GM23248 (cell line): ENCODE results near the gene DHX38. TPM values are rescaled to one million over a fixed set of nuclear protein-coding genes. Genes with fewer than 3 reads are reported as not detected.

ENCODE experiments used
- DNase-seq: peaks from one replicate; pipeline ENCODE4 v3.0.0-alpha.2; 2015
- H2AFZ ChIP-seq: fragments of 200-600 bp; sonication (generic); 2 replicates; pipeline ENCODE4 v1.6.1; 2016; ENCODE audit warnings: antibody characterized with exemption
- H3F3A ChIP-seq: fragments of 200-600 bp; sonication (generic); 2 replicates; pipeline ENCODE4 v1.6.1; 2016; ENCODE audit warnings: mild to moderate bottlenecking, antibody characterized with exemption, mixed run types; ENCODE audit not compliant: insufficient read depth
- H3K27ac ChIP-seq: fragments of 200-600 bp; sonication (generic); 2 replicates; pipeline ENCODE4 v1.5.1; 2016; ENCODE audit warnings: mild to moderate bottlenecking
- H3K27me3 ChIP-seq: fragments of 200-600 bp; sonication (generic); replicated peaks from 2 replicates; pipeline ENCODE4 v1.6.1; 2016; ENCODE audit warnings: mild to moderate bottlenecking; ENCODE audit not compliant: insufficient read depth
- H3K36me3 ChIP-seq: fragments of 200-600 bp; sonication (generic); 2 replicates; pipeline ENCODE4 v1.6.1; 2016; ENCODE audit warnings: low read depth, mild to moderate bottlenecking
- H3K4me1 ChIP-seq: fragments of 200-600 bp; sonication (generic); 2 replicates; pipeline ENCODE4 v1.6.1; 2016; ENCODE audit warnings: mild to moderate bottlenecking; ENCODE audit not compliant: insufficient read depth
- H3K4me2 ChIP-seq: fragments of 200-600 bp; sonication (generic); one replicate; pipeline ENCODE4 v1.6.1; 2016; ENCODE audit warnings: mild to moderate bottlenecking; ENCODE audit not compliant: unreplicated experiment
- H3K4me3 ChIP-seq: fragments of 200-600 bp; sonication (generic); 2 replicates; pipeline ENCODE4 v1.5.1; 2016; ENCODE audit warnings: mild to moderate bottlenecking
- H3K79me2 ChIP-seq: fragments of 200-600 bp; sonication (generic); 2 replicates; pipeline ENCODE4 v1.6.1; 2016; ENCODE audit warnings: mild to moderate bottlenecking; ENCODE audit not compliant: insufficient read depth
- H3K9ac ChIP-seq: fragments of 200-600 bp; sonication (generic); 2 replicates; pipeline ENCODE4 v1.6.1; 2016; ENCODE audit warnings: mild to moderate bottlenecking
- H3K9me2 ChIP-seq: fragments of 200-600 bp; sonication (generic); 2 replicates; pipeline ENCODE4 v1.6.1; 2016; ENCODE audit warnings: mixed run types, mild to moderate bottlenecking, moderate library complexity; ENCODE audit not compliant: insufficient read depth
- H3K9me3 ChIP-seq: fragments of 200-600 bp; sonication (generic); one replicate; pipeline ENCODE4 v1.6.1; 2017; ENCODE audit warnings: low read depth
- H4K20me1 ChIP-seq: fragments of 200-600 bp; sonication (generic); 2 replicates; pipeline ENCODE4 v1.6.0; 2016; ENCODE audit not compliant: insufficient read depth
- EZH2 ChIP-seq: fragments of 200-600 bp; sonication (generic); IDR thresholded peaks from 2 replicates; pipeline ENCODE4 v1.6.1; 2018; ENCODE audit warnings: antibody characterized with exemption, mild to moderate bottlenecking; ENCODE audit not compliant: insufficient read depth, poor library complexity, severe bottlenecking
- EZH2phosphoT487 ChIP-seq: fragments of 200-600 bp; sonication (generic); IDR thresholded peaks from 2 replicates; pipeline ENCODE4 v1.6.1; 2018; ENCODE audit warnings: antibody characterized with exemption, moderate library complexity, mild to moderate bottlenecking, low read depth; ENCODE audit not compliant: insufficient read depth
- WGBS, 2 experiments: methylation state at CpG; one replicate each; pipeline ENCODE4 v1.1.6; 2015 to 2017; ENCODE audit warnings: low lambda C conversion rate in 2 of 2, low coverage in 1 of 2; ENCODE audit errors: missing lambda C conversion rate in 2 of 2; 5-methylcytosine and 5-hydroxymethylcytosine counted together
- in situ Hi-C: fragments of 300-500 bp; cut with MboI; formaldehyde crosslinking; loops from 2 replicates; pipeline ENCODE4 v1.15.0; 2020
- polyA plus RNA-seq: library from polyadenylated mRNA; unstranded; fragments of >200 nt; fragmentation: Nextera tagmentation; extraction: Ambion mirVana; gene quantifications from 2 replicates; pipeline ENCODE4 v1.2.1, GENCODE V29; 2016
- total RNA-seq: library from RNA; depleted of rRNA; stranded (reverse); fragments of >200 nt; shearing (Covaris generic); gene quantifications from 2 replicates; pipeline ENCODE4 v1.2.3, GENCODE V29; 2014; rRNA removed

The DHX38 gene
- total and polyA plus RNA-seq, 2 experiments from 2014 or later, result 23.7 to 31.5 TPM

GRCh38 chr16:72149676-72150464, 56.2 kb downstream of the DHX38 start:
- H3K27me3 ChIP-seq, result no peaks in the 10 kb centered on the region
- 48 to 55% methylated on average over 8 of the region's 8 CpGs for WGBS, 2 experiments
- H4K20me1 ChIP-seq, result no peaks in the 10 kb centered on the region
- H3K4me3 ChIP-seq, result no peak overlapping the region
- no peak for TF ChIP-seq EZH2phosphoT487
- no peak for TF ChIP-seq EZH2
- no peak overlapping the region for H3K9ac ChIP-seq
- H3K9me3 ChIP-seq, result no peaks in the 10 kb centered on the region
- H3K4me1 ChIP-seq, result no peaks in the 10 kb centered on the region
- DNase-seq, result no peak
- in situ Hi-C loops, result no loop called here
- no peak overlapping the region for H3K27ac ChIP-seq
- no peaks in the 10 kb centered on the region for H3K79me2 ChIP-seq
- no peaks in the 10 kb centered on the region for H3K9me2 ChIP-seq
- no peak overlapping the region for H3K4me2 ChIP-seq
- H2AFZ ChIP-seq, result no peak overlapping the region
- H3K36me3 ChIP-seq, result no peaks in the 10 kb centered on the region
- H3F3A ChIP-seq, result no peaks in the 10 kb centered on the region

GRCh38 chr16:72159386-72159785, 65.7 kb downstream of the DHX38 start:
- Histone ChIP-seq H2AFZ (no peak overlapping the region), H3K27me3 (no peaks in the 10 kb centered on the region), H3K4me1 (no peaks in the 10 kb centered on the region), H3K4me3 (no peak overlapping the region), H3K79me2 (no peaks in the 10 kb centered on the region), H3K36me3 (no peaks in the 10 kb centered on the region), H3K9me3 (no peaks in the 10 kb centered on the region), H3F3A (no peaks in the 10 kb centered on the region), H3K4me2 (no peak overlapping the region), H3K27ac (no peak overlapping the region), H4K20me1 (no peaks in the 10 kb centered on the region), H3K9me2 (no peaks in the 10 kb centered on the region), H3K9ac (no peak overlapping the region)
- no peak for TF ChIP-seq EZH2phosphoT487
- no peak for TF ChIP-seq EZH2
- in situ Hi-C loops, result no loop called here
- WGBS, 2 experiments, result 12 to 15% methylated on average over 2 of the region's 2 CpGs
- DNase-seq, result no peak

GRCh38 chr16:72159801-72160200, 66.2 kb downstream of the DHX38 start:
- Histone ChIP-seq H3K79me2 (no peaks in the 10 kb centered on the region), H3F3A (no peaks in the 10 kb centered on the region), H3K27me3 (no peaks in the 10 kb centered on the region), H3K4me2 (no peak overlapping the region), H2AFZ (no peak overlapping the region), H3K27ac (no peak overlapping the region), H3K9me3 (no peaks in the 10 kb centered on the region), H4K20me1 (no peaks in the 10 kb centered on the region), H3K9ac (no peak overlapping the region), H3K4me3 (no peak overlapping the region), H3K9me2 (no peaks in the 10 kb centered on the region), H3K36me3 (no peaks in the 10 kb centered on the region), H3K4me1 (no peaks in the 10 kb centered on the region)
- TF ChIP-seq EZH2 (no peak), EZH2phosphoT487 (no peak)
- 20% methylated on average over 2 of the region's 2 CpGs for WGBS, 2 experiments
- in situ Hi-C loops, result no loop called here
- DNase-seq, result no peak

- no peaks in the 10 kb centered on the region for H3K79me2 ChIP-seq
- H3K36me3 ChIP-seq, result no peaks in the 10 kb centered on the region
- H4K20me1 ChIP-seq, result no peaks in the 10 kb centered on the region
- no peak overlapping the region for H3K9ac ChIP-seq
- H3K4me3 ChIP-seq, result no peak overlapping the region
- no peak for TF ChIP-seq EZH2phosphoT487
- TF ChIP-seq EZH2, result no peak
- no peaks in the 10 kb centered on the region for H3K4me1 ChIP-seq
- H3K4me2 ChIP-seq, result no peak overlapping the region
- whole genome bisulfite sequencing, 2 experiments, result 51 to 53% methylated on average over 6 of the region's 6 CpGs
- no peaks in the 10 kb centered on the region for H3K27me3 ChIP-seq
- no peaks in the 10 kb centered on the region for H3F3A ChIP-seq
- no peaks in the 10 kb centered on the region for H3K9me3 ChIP-seq
- no peak overlapping the region for H3K27ac ChIP-seq
- no peak for DNase-seq
- no peaks in the 10 kb centered on the region for H3K9me2 ChIP-seq
- in situ Hi-C loops, result no loop called here
- no peak overlapping the region for H2AFZ ChIP-seq
Observed at GRCh38 chr16:72162105-72162692, 68.6 kb downstream of the DHX38 start.

Other genes starting within 250 kb of the DHX38 start
- 10.2 and 12.6 TPM in 2 replicates for gene ATXN1L, start 247.9 kb upstream of the DHX38 start, total RNA-seq
- 6.2 and 6.8 TPM in 2 replicates for gene ATXN1L, start 247.9 kb upstream of the DHX38 start, polyA plus RNA-seq
- gene ZNF821, start 209.7 kb upstream of the DHX38 start, total RNA-seq, result 17.8 and 21.4 TPM in 2 replicates
- gene ZNF821, start 209.7 kb upstream of the DHX38 start, polyA plus RNA-seq, result 5.7 and 6.3 TPM in 2 replicates
- gene IST1, start 198.3 kb upstream of the DHX38 start, total RNA-seq, result 149 and 175 TPM in 2 replicates
- 102 and 113 TPM in 2 replicates for gene IST1, start 198.3 kb upstream of the DHX38 start, polyA plus RNA-seq
- gene PKD1L3, start 93.4 kb upstream of the DHX38 start, total RNA-seq, result not detected in 2 replicates
- not detected in 2 replicates for gene PKD1L3, start 93.4 kb upstream of the DHX38 start, polyA plus RNA-seq
- gene DHODH, start 85.1 kb upstream of the DHX38 start, total RNA-seq, result 2.2 and 8.5 TPM in 2 replicates
- 3.8 and 5.4 TPM in 2 replicates for gene DHODH, start 85.1 kb upstream of the DHX38 start, polyA plus RNA-seq
- gene HP, start 39.3 kb upstream of the DHX38 start, total RNA-seq, result not detected in 2 replicates
- not detected in 2 replicates for gene HP, start 39.3 kb upstream of the DHX38 start, polyA plus RNA-seq
- gene HPR, start 30.6 kb upstream of the DHX38 start, total RNA-seq, result not detected in 2 replicates
- not detected in 2 replicates for gene HPR, start 30.6 kb upstream of the DHX38 start, polyA plus RNA-seq
- gene TXNL4B, start 227 bp upstream of the DHX38 start, total RNA-seq, result 6.6 and 10.1 TPM in 2 replicates
- gene TXNL4B, start 227 bp upstream of the DHX38 start, polyA plus RNA-seq, result 9.1 and 10.0 TPM in 2 replicates
- gene PMFBP1, start 78.3 kb downstream of the DHX38 start, total RNA-seq, result not detected in 2 replicates
- not detected in 2 replicates for gene PMFBP1, start 78.3 kb downstream of the DHX38 start, polyA plus RNA-seq